ENCODE data around the gene SUPT3H.

DNA sequence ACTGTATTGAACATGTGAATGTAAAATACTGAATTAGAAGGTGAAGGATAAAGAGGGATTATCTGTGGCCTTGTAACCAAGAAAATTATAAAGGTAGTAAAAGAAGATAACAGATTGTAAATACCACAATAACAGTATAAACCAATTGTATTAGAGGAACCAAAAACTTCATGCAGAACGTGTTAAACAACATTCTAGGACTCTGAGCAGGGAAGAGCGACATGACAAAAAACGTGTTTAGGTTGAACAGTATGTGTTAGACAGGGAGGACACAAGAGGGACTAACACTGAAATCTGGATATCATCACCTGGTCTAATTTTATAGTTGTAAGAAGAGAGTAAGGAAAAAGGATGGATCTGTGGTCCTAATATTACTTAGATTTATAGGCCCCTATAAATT lies 308.6 kb downstream of the SUPT3H start:
- TF ChIP-seq POLR2A (IDR thresholded peaks at IDR 0.05), result no peak
- TF ChIP-seq, protein P1, sequence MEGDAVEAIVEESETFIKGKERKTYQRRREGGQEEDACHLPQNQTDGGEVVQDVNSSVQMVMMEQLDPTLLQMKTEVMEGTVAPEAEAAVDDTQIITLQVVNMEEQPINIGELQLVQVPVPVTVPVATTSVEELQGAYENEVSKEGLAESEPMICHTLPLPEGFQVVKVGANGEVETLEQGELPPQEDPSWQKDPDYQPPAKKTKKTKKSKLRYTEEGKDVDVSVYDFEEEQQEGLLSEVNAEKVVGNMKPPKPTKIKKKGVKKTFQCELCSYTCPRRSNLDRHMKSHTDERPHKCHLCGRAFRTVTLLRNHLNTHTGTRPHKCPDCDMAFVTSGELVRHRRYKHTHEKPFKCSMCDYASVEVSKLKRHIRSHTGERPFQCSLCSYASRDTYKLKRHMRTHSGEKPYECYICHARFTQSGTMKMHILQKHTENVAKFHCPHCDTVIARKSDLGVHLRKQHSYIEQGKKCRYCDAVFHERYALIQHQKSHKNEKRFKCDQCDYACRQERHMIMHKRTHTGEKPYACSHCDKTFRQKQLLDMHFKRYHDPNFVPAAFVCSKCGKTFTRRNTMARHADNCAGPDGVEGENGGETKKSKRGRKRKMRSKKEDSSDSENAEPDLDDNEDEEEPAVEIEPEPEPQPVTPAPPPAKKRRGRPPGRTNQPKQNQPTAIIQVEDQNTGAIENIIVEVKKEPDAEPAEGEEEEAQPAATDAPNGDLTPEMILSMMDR (IDR thresholded peaks at IDR 0.05), result no peak

Data from lower leg skin (tissue), 3 donors.